CD4-positive, alpha-beta T cell (primary cell): ENCODE measurements around the gene CLINT1. TPM values are rescaled to one million over a fixed set of nuclear protein-coding genes. Genes with fewer than 3 reads are reported as not detected.

ENCODE experiments used
- ATAC-seq: fragments of 200-7000 bp; cut with Tn5 transposase; one replicate; pipeline ENCODE4 v1.10.0; 2022; ENCODE audit warnings: mild to moderate bottlenecking; ENCODE audit not compliant: poor library complexity
- CTCF ChIA-PET: fragments of 350-600 bp; sonication (Branson Sonifier 250); formaldehyde crosslinking; loops from one replicate; lab custom pipeline; 2021; ENCODE audit warnings: antibody characterized with exemption, inconsistent platforms; lab: Charles Lee
- POLR2A ChIA-PET: fragments of 350-600 bp; sonication (Branson Sonifier 250); formaldehyde crosslinking; loops from one replicate; lab custom pipeline; 2021; ENCODE audit warnings: antibody characterized with exemption, inconsistent platforms; lab: Charles Lee
- DNase-seq, 14 experiments: peaks; one replicate each; pipeline ENCODE4 v3.0.0-alpha.2; 2013 to 2020; ENCODE audit warnings: mixed read lengths in 2 of 14
- H3K27ac ChIP-seq, 2 donors: one replicate each; pipeline versions ENCODE4 v1.5.1 to v1.7.0; 2013; ENCODE audit warnings: low read length in 2 of 2, low read depth in 1 of 2, mild to moderate bottlenecking in 1 of 2
- H3K27me3 ChIP-seq, 2 experiments: 1 replicate in 1 of 2; 2 replicates in 1 of 2; pipeline versions ENCODE4 v1.6.1 to v1.7.0; 2013; ENCODE audit warnings: low read length in 2 of 2, control low read depth in 1 of 2, mild to moderate bottlenecking in 1 of 2, moderate library complexity in 1 of 2; ENCODE audit not compliant: insufficient read depth in 2 of 2, control insufficient read depth in 1 of 2
- H3K36me3 ChIP-seq: one replicate; pipeline ENCODE4 v1.6.1; 2013; ENCODE audit warnings: low read length, control low read depth; ENCODE audit not compliant: insufficient read depth
- H3K4me1 ChIP-seq: one replicate; pipeline ENCODE4 v1.6.1; 2013; ENCODE audit warnings: low read length, control low read depth; ENCODE audit not compliant: insufficient read depth
- H3K4me3 ChIP-seq: one replicate; pipeline ENCODE4 v1.5.1; 2013; ENCODE audit warnings: mild to moderate bottlenecking, low read length, moderate library complexity
- H3K9me3 ChIP-seq, 2 experiments: 1 replicate in 1 of 2; 2 replicates in 1 of 2; pipeline versions ENCODE4 v1.6.1 to v1.7.0; 2013; ENCODE audit warnings: low read length in 2 of 2, mild to moderate bottlenecking in 2 of 2, control low read depth in 1 of 2, moderate library complexity in 1 of 2; ENCODE audit not compliant: control insufficient read depth in 1 of 2, insufficient read depth in 1 of 2
- H3K27ac Mint-ChIP-seq: one replicate; pipeline ENCODE4 v1.8.0; 2020; ENCODE audit warnings: mixed read lengths
- H3K27me3 Mint-ChIP-seq: one replicate; pipeline ENCODE4 v1.8.0; 2021; ENCODE audit warnings: mixed read lengths
- H3K36me3 Mint-ChIP-seq: one replicate; pipeline ENCODE4 v1.8.0; 2021; ENCODE audit warnings: low read depth, mixed read lengths
- H3K4me1 Mint-ChIP-seq: one replicate; pipeline ENCODE4 v1.8.0; 2021; ENCODE audit warnings: low read depth, mixed read lengths
- H3K4me3 Mint-ChIP-seq: one replicate; pipeline ENCODE4 v1.8.0; 2020; ENCODE audit warnings: mild to moderate bottlenecking, mixed read lengths
- H3K9me3 Mint-ChIP-seq: one replicate; pipeline ENCODE4 v1.8.0; 2020; ENCODE audit warnings: mixed read lengths
- intact Hi-C, 2 experiments: fragments of 100-400 bp; cut with DNase I in 1 of 2; cut with micrococcal nuclease in 1 of 2; formaldehyde crosslinking; loops; one replicate each; pipeline versions ENCODE4 v1.15.1 to v1.9.0; 2023 to 2025; cut with DNase I, micrococcal nuclease
- total RNA-seq, 174 experiments: library from RNA in 2 of 174; stranded (reverse) in 2 of 174; gene quantifications; one replicate each; pipeline ENCODE4 v1.2.3 and lab custom pipeline; 2021 to 2026
- TF ChIP-seq, protein P1 (sequence below): fragments of 200-600 bp; IDR thresholded peaks from one replicate; pipeline ENCODE4 v1.8.0; 2022; ENCODE audit warnings: antibody characterized with exemption, mild to moderate bottlenecking

The CLINT1 gene
- total RNA-seq, 2 experiments from 2014 or later = 89.9 to 91.3 TPM

DNA sequence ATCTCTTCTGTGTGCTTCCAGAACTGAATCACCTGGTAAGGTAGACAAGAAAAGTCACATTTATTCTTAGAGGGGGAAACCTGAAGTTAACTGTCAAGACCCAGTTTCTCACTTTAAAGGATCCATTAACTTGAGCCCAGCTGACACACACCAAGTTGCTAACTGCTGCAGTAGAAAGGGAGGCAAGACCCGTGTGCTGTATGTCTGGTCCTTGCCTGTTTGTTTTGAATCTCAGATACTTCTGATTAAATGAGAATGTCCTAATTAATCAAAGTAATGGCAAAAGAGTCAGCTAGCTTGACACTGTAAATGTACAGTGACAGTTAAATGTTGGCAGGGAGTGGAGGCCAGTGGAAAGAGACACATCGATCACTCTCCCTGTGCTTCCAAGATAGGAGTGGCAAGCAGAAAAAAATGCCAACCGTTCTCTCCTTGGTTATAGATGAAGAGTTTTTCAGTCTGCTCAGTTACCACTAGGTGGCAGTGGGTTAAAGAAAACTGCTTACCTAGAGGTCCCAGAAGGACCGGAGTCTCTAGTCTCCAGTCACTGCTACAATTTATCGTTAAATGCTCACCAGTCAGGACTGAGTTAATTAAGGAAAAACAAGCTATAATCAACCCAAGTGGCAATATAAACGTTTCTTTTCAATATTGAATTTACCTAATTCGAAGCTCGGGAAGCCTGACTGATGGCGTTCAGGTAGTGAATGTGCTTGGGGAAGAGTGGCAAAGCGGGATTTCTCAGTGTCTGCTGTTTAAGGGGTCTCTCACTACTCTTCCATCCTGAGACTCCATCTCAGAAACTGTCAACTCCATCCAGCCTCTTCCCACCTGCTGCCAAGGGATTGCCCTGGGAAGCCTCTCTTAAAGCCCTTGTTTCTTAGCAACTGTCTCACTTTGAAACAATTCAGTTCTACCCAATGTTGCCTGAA is 97.0 kb downstream of the CLINT1 start:
- no peaks in the 10 kb centered on the region for H3K27me3 ChIP-seq
- no peaks in the 10 kb centered on the region for H3K9me3 ChIP-seq
- no peaks in the 10 kb centered on the region for H3K36me3 ChIP-seq
- Mint-ChIP-seq H3K4me1 (peaks cover 6% of the 10 kb centered on the region), H3K9me3 (no peaks in the 10 kb centered on the region), H3K4me3 (no peak overlapping the region), H3K36me3 (peaks cover 18% of the 10 kb centered on the region), H3K27ac (no peak overlapping the region), H3K27me3 (no peaks in the 10 kb centered on the region)
- H3K27ac ChIP-seq = no peak overlapping the region
- TF ChIP-seq, protein P1, sequence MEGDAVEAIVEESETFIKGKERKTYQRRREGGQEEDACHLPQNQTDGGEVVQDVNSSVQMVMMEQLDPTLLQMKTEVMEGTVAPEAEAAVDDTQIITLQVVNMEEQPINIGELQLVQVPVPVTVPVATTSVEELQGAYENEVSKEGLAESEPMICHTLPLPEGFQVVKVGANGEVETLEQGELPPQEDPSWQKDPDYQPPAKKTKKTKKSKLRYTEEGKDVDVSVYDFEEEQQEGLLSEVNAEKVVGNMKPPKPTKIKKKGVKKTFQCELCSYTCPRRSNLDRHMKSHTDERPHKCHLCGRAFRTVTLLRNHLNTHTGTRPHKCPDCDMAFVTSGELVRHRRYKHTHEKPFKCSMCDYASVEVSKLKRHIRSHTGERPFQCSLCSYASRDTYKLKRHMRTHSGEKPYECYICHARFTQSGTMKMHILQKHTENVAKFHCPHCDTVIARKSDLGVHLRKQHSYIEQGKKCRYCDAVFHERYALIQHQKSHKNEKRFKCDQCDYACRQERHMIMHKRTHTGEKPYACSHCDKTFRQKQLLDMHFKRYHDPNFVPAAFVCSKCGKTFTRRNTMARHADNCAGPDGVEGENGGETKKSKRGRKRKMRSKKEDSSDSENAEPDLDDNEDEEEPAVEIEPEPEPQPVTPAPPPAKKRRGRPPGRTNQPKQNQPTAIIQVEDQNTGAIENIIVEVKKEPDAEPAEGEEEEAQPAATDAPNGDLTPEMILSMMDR = peak; percentile 88
- H3K4me3 ChIP-seq = no peak overlapping the region
- ChIA-PET CTCF (interaction anchor here (0.8 to 0.9 kb wide), 3 partner anchors 9 to 187 kb away, joined by 3 read pairs; partner anchors contain the start of gene LSM11), POLR2A (no interaction called here)
- ATAC-seq (peak; percentile 82), DNase-seq (peak in 4 of 14 experiments; percentile 30 to 66 (median 59))
- intact Hi-C loops = loop anchor here (1.0 to 10.0 kb wide), 6 partner anchors 186 to 1371 kb away; no protein-coding TSS in a partner anchor
- no peaks in the 10 kb centered on the region for H3K4me1 ChIP-seq

- Mint-ChIP-seq H3K27me3 (no peaks in the 10 kb centered on the region), H3K4me3 (no peak overlapping the region), H3K9me3 (no peaks in the 10 kb centered on the region), H3K27ac (no peak overlapping the region), H3K36me3 (peaks cover 44% of the 10 kb centered on the region), H3K4me1 (peaks cover 6% of the 10 kb centered on the region)
- ATAC-seq (no peak), DNase-seq (no peak)
- peaks cover 22% of the 10 kb centered on the region for H3K36me3 ChIP-seq
- H3K9me3 ChIP-seq = no peaks in the 10 kb centered on the region
- H3K27me3 ChIP-seq = no peaks in the 10 kb centered on the region
- ChIA-PET CTCF (interaction anchor here (1.2 kb wide), 1 partner anchor 15 kb away, joined by 4 read pairs; the partner anchor contains the start of gene LSM11), POLR2A (no interaction called here)
- no peaks in the 10 kb centered on the region for H3K4me1 ChIP-seq
- TF ChIP-seq, protein P1 = no peak
- intact Hi-C loops = no loop called here
- no peak overlapping the region for H3K27ac ChIP-seq
- no peak overlapping the region for H3K4me3 ChIP-seq
Measured at GRCh38 chr5:157758706-157759105, 100.2 kb downstream of the CLINT1 start.

DNA sequence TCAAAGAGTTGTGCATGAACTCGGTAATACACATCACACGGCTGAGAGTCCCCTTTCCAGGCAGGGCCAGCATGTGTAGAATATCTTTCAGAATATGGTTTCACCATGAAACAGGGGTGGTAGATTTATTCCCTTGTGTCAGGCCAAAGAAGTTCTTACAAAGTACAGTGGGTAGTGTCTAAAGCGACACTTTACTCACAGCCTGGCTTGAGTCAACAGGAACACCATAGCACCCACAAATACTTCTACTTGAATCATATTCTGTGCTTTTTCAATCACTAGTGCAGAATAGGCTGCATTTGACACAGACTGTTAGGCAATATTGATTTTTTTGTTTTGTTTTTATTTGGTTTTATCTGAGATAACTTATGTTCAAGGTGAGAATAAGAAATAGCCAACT is 102.8 kb downstream of the CLINT1 start:
- TF ChIP-seq, protein P1 = no peak
- peaks cover 36% of the 10 kb centered on the region for H3K36me3 ChIP-seq
- no peak overlapping the region for H3K27ac ChIP-seq
- Mint-ChIP-seq H3K36me3 (peaks cover 68% of the 10 kb centered on the region), H3K4me3 (no peak overlapping the region), H3K27ac (no peak overlapping the region), H3K4me1 (no peaks in the 10 kb centered on the region), H3K27me3 (no peaks in the 10 kb centered on the region), H3K9me3 (no peaks in the 10 kb centered on the region)
- ChIA-PET POLR2A (no interaction called here), CTCF (no interaction called here)
- DNase-seq (no peak), ATAC-seq (no peak)
- no peaks in the 10 kb centered on the region for H3K4me1 ChIP-seq
- intact Hi-C loops = no loop called here
- H3K27me3 ChIP-seq = no peaks in the 10 kb centered on the region
- no peaks in the 10 kb centered on the region for H3K9me3 ChIP-seq
- H3K4me3 ChIP-seq = no peak overlapping the region
